Activated naive CD8-positive, alpha-beta T cell (primary cell): ENCODE data around the gene SAT1.
A peak's percentile ranks its signal among the peaks of the same experiment; 100 is the strongest.

Experiments
- H3K27ac Mint-ChIP-seq: one replicate; pipeline ENCODE4 v1.8.0; 2021; ENCODE audit warnings: mixed read lengths
- H3K27me3 Mint-ChIP-seq: one replicate; pipeline ENCODE4 v1.8.0; 2021; ENCODE audit warnings: mixed read lengths
- H3K36me3 Mint-ChIP-seq: one replicate; pipeline ENCODE4 v1.8.0; 2021; ENCODE audit warnings: mixed read lengths
- H3K4me1 Mint-ChIP-seq: one replicate; pipeline ENCODE4 v1.8.0; 2021; ENCODE audit warnings: low read depth, mixed read lengths
- H3K4me3 Mint-ChIP-seq: one replicate; pipeline ENCODE4 v1.8.0; 2021; ENCODE audit warnings: mild to moderate bottlenecking, mixed read lengths
- H3K9me3 Mint-ChIP-seq: one replicate; pipeline ENCODE4 v1.8.0; 2021; ENCODE audit warnings: low read depth, mixed read lengths

Gene SAT1

DNA sequence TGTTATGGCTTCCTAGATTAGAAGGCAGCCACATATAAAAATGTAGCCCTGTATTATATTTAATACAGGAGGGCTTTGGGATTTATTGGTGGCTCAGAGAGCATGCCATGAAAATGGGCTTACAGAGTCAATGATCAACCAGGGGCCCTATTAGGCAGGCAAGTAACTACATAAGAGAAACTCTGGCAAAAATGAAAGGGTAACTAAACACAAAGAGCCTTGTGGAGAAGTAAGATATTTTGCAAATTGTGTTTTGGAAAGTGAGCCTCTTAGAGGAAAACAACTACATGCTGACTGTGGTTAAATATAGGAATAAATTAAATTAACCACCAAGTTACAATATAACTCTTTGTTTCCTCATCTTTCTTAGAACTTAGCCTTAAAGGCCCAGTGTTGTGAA, 5.5 kb downstream of the SAT1 start:
- H3K36me3 Mint-ChIP-seq: peaks cover 4% of the 10 kb centered on the region
- H3K4me3 Mint-ChIP-seq: no peak overlapping the region
- H3K27me3 Mint-ChIP-seq: no peaks in the 10 kb centered on the region
- no peak overlapping the region for H3K27ac Mint-ChIP-seq
- H3K9me3 Mint-ChIP-seq: no peaks in the 10 kb centered on the region
- H3K4me1 Mint-ChIP-seq: peaks cover 21% of the 10 kb centered on the region

DNA sequence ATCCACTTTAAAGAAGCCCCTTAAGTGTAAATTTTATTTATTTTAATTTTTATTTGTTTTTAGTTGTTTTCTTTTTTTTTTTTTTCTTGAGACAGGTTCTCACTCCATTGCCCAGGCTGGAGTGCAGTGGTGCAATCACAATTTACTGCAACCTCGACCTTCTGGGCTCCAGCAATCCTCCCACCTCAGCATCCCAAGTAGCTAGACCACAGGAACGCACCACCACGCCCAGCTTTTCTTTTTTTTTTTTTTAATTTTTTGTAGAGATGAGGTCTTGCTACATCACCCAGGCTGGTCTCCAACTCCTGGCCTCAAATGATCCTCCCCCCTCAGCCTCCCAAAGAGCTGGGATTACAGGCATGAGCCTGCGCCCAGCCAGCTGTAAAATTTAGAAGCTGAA, 6.0 kb downstream of the SAT1 start:
- Mint-ChIP-seq H3K27ac (no peak overlapping the region), H3K4me3 (no peak overlapping the region), H3K36me3 (peaks cover 4% of the 10 kb centered on the region), H3K27me3 (no peaks in the 10 kb centered on the region), H3K4me1 (peaks cover 19% of the 10 kb centered on the region), H3K9me3 (no peaks in the 10 kb centered on the region)

- H3K9me3 Mint-ChIP-seq: no peaks in the 10 kb centered on the region
- no peak overlapping the region for H3K4me3 Mint-ChIP-seq
- no peak overlapping the region for H3K27ac Mint-ChIP-seq
- no peaks in the 10 kb centered on the region for H3K27me3 Mint-ChIP-seq
- H3K36me3 Mint-ChIP-seq: peaks cover 4% of the 10 kb centered on the region
- H3K4me1 Mint-ChIP-seq: peaks cover 13% of the 10 kb centered on the region
Observed at GRCh38 chrX:23789386-23790154, 6.6 kb downstream of the SAT1 start.

GRCh38 chrX:23790155-23790497, 7.2 kb downstream of the SAT1 start:
- Mint-ChIP-seq H3K27ac (no peak overlapping the region), H3K27me3 (no peaks in the 10 kb centered on the region), H3K4me3 (no peak overlapping the region), H3K4me1 (peaks cover 8% of the 10 kb centered on the region), H3K36me3 (peaks cover 3% of the 10 kb centered on the region), H3K9me3 (no peaks in the 10 kb centered on the region)

DNA sequence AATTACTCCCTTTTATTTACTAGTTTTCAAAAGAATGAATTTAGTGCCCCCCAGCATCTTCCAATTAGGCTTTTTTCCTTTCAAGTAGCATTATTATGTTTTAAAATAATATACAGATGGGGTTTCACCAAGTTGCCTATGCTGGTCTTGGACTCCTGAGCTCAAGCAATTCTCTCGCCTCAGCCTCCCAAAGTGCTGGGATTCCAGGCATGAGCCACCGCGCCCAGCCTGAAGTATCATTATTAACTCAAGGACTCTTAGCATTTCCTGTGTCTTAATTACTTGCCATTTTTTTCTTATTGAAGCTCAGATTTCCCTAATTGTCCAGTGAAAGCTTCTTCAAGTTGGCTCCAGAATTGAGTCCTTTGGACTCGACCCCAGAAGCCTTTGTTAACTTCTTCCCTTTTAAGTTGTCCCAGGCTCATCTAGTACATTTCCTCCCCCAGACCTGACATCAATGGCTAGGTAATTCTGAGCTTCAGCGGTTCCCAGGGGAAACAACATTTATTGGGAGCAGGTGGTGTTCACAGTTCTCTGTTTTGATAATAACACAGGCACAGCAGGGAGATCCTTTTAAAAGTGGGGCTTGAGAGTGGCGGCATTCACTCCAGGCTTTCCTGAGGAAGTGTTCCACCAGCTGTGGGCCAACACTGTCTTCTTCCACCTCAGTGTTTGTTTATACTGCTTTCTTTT, 10.0 kb downstream of the SAT1 start:
- Mint-ChIP-seq H3K4me3 (no peak overlapping the region), H3K36me3 (no peaks in the 10 kb centered on the region), H3K9me3 (no peaks in the 10 kb centered on the region), H3K27ac (no peak overlapping the region), H3K27me3 (no peaks in the 10 kb centered on the region), H3K4me1 (no peaks in the 10 kb centered on the region)

- no peaks in the 10 kb centered on the region for H3K27me3 Mint-ChIP-seq
- no peak overlapping the region for H3K27ac Mint-ChIP-seq
Observed at GRCh38 chrX:23795221-23795620, 12.2 kb downstream of the SAT1 start.

GRCh38 chrX:23797371-23798128, 14.6 kb downstream of the SAT1 start:
- Mint-ChIP-seq H3K9me3 (no peaks in the 10 kb centered on the region), H3K36me3 (no peaks in the 10 kb centered on the region), H3K27me3 (no peaks in the 10 kb centered on the region), H3K4me1 (no peaks in the 10 kb centered on the region), H3K27ac (no peak overlapping the region), H3K4me3 (no peak overlapping the region)

More at GRCh38 chrX:23795221-23795620, 12.2 kb downstream of the SAT1 start:
- no peaks in the 10 kb centered on the region for H3K9me3 Mint-ChIP-seq
- no peaks in the 10 kb centered on the region for H3K36me3 Mint-ChIP-seq
- no peaks in the 10 kb centered on the region for H3K4me1 Mint-ChIP-seq
- H3K4me3 Mint-ChIP-seq: no peak overlapping the region

DNA sequence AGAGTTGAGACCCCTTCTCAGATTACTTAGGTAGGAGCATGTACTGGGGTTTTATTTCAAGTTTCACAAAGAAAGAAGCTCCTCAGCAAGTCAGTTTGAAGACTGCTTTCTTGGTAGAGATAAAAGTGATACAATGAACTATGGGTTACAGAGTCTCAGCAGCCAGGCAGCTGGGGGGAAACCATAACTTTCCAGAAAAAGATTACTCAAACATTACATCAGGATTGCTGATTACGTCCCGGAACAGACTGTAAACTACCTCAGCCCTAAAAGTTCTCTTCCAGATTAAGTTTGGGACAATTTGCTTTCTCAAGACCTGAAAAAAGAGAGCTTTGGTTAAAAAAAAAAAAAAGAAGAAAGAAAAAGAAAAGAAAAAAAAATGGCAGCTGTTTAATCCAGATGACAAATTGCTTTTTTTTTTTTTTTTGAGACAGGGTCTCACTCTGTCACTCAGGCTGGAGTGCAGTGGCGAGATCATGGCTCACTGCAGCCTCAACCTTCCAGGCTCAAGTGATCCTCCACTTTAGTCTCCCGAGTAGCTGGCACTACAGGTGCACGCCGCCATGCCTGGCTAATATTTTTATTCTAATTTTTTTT, 16.6 kb downstream of the SAT1 start:
- H3K36me3 Mint-ChIP-seq: no peaks in the 10 kb centered on the region
- no peaks in the 10 kb centered on the region for H3K9me3 Mint-ChIP-seq
- H3K27ac Mint-ChIP-seq: no peak overlapping the region
- no peak overlapping the region for H3K4me3 Mint-ChIP-seq
- H3K4me1 Mint-ChIP-seq: no peaks in the 10 kb centered on the region
- no peaks in the 10 kb centered on the region for H3K27me3 Mint-ChIP-seq

- no peak overlapping the region for H3K27ac Mint-ChIP-seq
- H3K27me3 Mint-ChIP-seq: no peaks in the 10 kb centered on the region
- no peaks in the 10 kb centered on the region for H3K36me3 Mint-ChIP-seq
- H3K9me3 Mint-ChIP-seq: no peaks in the 10 kb centered on the region
- no peak overlapping the region for H3K4me3 Mint-ChIP-seq
- H3K4me1 Mint-ChIP-seq: no peaks in the 10 kb centered on the region
Observed at GRCh38 chrX:23802431-23802830, 19.5 kb downstream of the SAT1 start.

DNA sequence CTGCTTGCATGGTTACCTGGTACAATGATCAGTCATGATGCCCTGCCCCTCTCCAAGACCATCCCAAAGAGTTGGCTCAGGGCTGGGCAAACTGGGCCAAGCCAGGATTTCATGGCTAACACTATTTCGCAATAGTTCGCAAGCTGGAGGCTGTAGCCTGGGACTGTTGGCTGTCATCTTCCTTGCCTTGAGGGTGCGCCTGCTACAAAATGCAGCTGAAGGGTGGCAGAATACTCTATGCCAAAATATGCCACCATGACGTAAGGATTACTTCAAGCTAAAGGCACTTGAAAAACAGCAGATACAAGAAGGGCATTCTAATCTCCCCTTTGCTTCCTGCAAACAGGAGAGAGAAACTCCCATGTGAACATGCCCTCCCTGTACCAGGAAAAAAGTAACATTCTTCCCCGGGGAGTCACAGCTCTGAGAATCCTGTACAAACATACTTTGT, 21.0 kb downstream of the SAT1 start:
- no peak overlapping the region for H3K27ac Mint-ChIP-seq
- H3K4me3 Mint-ChIP-seq: no peak overlapping the region

GRCh38 chrX:23804578-23804977, 21.6 kb downstream of the SAT1 start:
- H3K27me3 Mint-ChIP-seq: no peaks in the 10 kb centered on the region
- no peak overlapping the region for H3K27ac Mint-ChIP-seq

More for the DNA sequence above, 21.0 kb downstream of the SAT1 start:
- H3K9me3 Mint-ChIP-seq: no peaks in the 10 kb centered on the region
- no peaks in the 10 kb centered on the region for H3K36me3 Mint-ChIP-seq
- H3K27me3 Mint-ChIP-seq: no peaks in the 10 kb centered on the region
- no peaks in the 10 kb centered on the region for H3K4me1 Mint-ChIP-seq

DNA sequence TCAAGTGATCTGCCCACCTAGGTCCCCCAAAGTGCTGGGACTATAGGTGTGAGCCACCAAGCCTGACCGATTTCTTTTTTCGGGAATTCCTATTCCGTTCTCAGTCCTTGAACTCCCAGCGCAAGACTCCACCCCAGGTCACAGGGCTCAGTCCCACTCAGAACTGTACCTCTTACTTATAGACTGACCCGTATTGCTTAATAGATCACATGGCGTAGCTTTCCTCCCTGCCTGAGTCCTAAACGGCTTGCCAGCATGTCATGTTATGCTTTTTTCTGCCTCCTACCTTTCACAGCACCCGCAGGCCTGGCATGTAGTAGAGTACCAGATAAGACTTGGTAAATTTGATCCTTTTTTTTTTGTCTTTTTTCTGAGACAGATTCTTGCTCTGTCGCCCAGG, 22.4 kb downstream of the SAT1 start:
- H3K4me3 Mint-ChIP-seq: no peak overlapping the region
- H3K27me3 Mint-ChIP-seq: no peaks in the 10 kb centered on the region
- no peaks in the 10 kb centered on the region for H3K9me3 Mint-ChIP-seq
- no peak overlapping the region for H3K27ac Mint-ChIP-seq
- no peaks in the 10 kb centered on the region for H3K36me3 Mint-ChIP-seq
- H3K4me1 Mint-ChIP-seq: no peaks in the 10 kb centered on the region

More at GRCh38 chrX:23804578-23804977, 21.6 kb downstream of the SAT1 start:
- H3K4me1 Mint-ChIP-seq: no peaks in the 10 kb centered on the region
- H3K36me3 Mint-ChIP-seq: no peaks in the 10 kb centered on the region
- H3K9me3 Mint-ChIP-seq: no peaks in the 10 kb centered on the region
- H3K4me3 Mint-ChIP-seq: no peak overlapping the region

DNA sequence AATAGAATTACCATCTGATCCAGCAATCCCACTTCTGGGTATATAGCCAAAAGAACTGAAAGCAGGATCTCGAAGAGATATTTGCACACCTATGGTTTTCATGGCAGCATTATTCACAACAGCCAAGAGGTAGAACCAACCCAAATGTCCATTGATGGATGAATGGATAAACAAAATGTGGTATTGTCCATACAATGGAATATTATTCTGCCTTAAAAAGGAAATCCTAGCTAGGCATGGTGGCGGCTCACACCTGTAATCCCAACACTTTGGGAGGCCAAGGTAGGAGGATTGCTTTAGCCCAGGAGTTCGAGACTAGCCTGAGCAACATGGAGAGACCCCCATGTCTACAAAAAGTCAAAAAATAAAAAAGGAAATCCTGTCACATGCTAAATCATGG, 27.3 kb downstream of the SAT1 start:
- no peaks in the 10 kb centered on the region for H3K27me3 Mint-ChIP-seq
- no peak overlapping the region for H3K4me3 Mint-ChIP-seq
- no peak overlapping the region for H3K27ac Mint-ChIP-seq
- no peaks in the 10 kb centered on the region for H3K4me1 Mint-ChIP-seq
- H3K36me3 Mint-ChIP-seq: no peaks in the 10 kb centered on the region
- H3K9me3 Mint-ChIP-seq: no peaks in the 10 kb centered on the region

DNA sequence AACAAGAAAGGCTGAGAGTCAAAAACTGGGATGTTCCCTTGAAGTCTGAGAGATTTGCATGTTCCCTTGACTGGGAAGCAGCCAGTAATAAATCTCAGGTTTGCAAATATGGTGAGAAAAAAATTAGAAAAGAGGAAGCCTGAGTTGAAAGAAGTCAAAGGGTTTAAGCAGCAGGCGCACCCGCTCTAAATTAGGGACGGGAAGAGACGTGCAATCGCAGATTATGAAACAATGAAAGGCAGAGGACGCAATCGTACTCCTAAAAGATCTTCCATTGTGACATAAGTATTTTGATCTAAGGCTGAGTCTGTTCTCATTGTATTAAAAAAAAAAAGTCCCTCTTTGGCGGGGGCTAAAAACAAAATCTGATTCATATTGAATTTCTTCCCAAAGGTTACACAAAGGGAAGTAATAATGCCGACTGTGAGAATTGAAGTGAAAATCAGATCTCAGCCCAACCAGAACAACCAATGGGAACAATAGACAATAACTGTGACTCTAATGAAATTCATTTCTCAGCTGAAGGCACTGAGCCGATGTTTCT, 28.2 kb downstream of the SAT1 start:
- peak overlapping the region; percentile 53 for H3K4me3 Mint-ChIP-seq
- no peaks in the 10 kb centered on the region for H3K36me3 Mint-ChIP-seq
- H3K4me1 Mint-ChIP-seq: no peaks in the 10 kb centered on the region
- no peaks in the 10 kb centered on the region for H3K9me3 Mint-ChIP-seq
- H3K27ac Mint-ChIP-seq: no peak overlapping the region
- no peaks in the 10 kb centered on the region for H3K27me3 Mint-ChIP-seq

DNA sequence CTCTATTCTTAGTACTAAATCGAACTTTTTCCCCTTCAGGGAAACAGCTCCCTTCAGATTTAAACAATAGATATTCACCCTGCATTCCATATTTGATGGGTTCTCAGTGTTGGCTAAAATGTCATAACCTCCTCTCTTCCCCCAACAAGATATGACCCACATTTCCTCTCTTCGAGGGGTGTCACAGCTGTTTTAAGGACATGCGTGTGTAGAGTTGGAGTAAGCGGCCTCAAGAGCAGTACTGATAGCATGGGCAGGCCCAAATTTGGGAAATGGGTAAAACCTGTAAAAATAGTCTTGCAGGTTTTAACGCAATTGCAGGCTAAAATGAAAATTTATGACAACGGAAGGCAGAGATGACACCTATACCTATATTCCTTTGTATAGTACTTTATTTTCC, 28.7 kb downstream of the SAT1 start:
- Mint-ChIP-seq H3K4me1 (no peaks in the 10 kb centered on the region), H3K27me3 (no peaks in the 10 kb centered on the region), H3K4me3 (no peak overlapping the region), H3K36me3 (no peaks in the 10 kb centered on the region), H3K27ac (no peak overlapping the region), H3K9me3 (no peaks in the 10 kb centered on the region)
